CD4-positive, alpha-beta T cell treated with Interleukin-1 beta for 1 hour (primary cell): ENCODE measurements around the gene ARMC10.
"Not testable (repeated sequence)": the region's sequence is repeated elsewhere in the genome, so short reads cannot be mapped to it uniquely, and the experiment has no call there.

Experiments used
- DNase-seq, 2 donors: peaks; one replicate each; pipeline ENCODE4 v3.0.0-alpha.2; 2020 to 2022

ARMC10 gene

GRCh38 chr7:103079836-103080235, 4.9 kb downstream of the ARMC10 start:
- no peak for DNase-seq

GRCh38 chr7:103080923-103081322, 6.0 kb downstream of the ARMC10 start:
- no peak for DNase-seq

- no peak for DNase-seq
Observed at GRCh38 chr7:103082497-103082896, 7.6 kb downstream of the ARMC10 start.

- DNase-seq: no peak
Observed at GRCh38 chr7:103083210-103083609, 8.3 kb downstream of the ARMC10 start.

- DNase-seq: not testable (repeated sequence)
Observed at GRCh38 chr7:103092321-103092720, 17.4 kb downstream of the ARMC10 start.

- no peak for DNase-seq
Observed at GRCh38 chr7:103093429-103093828, 18.5 kb downstream of the ARMC10 start.

- no peak for DNase-seq
Observed at GRCh38 chr7:103094102-103094501, 19.2 kb downstream of the ARMC10 start.

GRCh38 chr7:103095558-103095957, 20.6 kb downstream of the ARMC10 start:
- not testable (repeated sequence) for DNase-seq

GRCh38 chr7:103097041-103097440, 22.1 kb downstream of the ARMC10 start:
- DNase-seq: no peak

GRCh38 chr7:103100348-103100747, 25.4 kb downstream of the ARMC10 start:
- no peak for DNase-seq

GRCh38 chr7:103101543-103101942, 26.6 kb downstream of the ARMC10 start:
- no peak for DNase-seq

- no peak for DNase-seq
Observed at GRCh38 chr7:103106005-103106702, 31.2 kb downstream of the ARMC10 start.

GRCh38 chr7:103106703-103107070, 31.7 kb downstream of the ARMC10 start:
- DNase-seq: not testable (repeated sequence)

GRCh38 chr7:103113164-103113563, 38.2 kb downstream of the ARMC10 start:
- DNase-seq: no peak

GRCh38 chr7:103114576-103115008, 39.7 kb downstream of the ARMC10 start:
- no peak for DNase-seq

- DNase-seq: no peak
Observed at GRCh38 chr7:103115771-103116170, 40.8 kb downstream of the ARMC10 start.

GRCh38 chr7:103116511-103116910, 41.6 kb downstream of the ARMC10 start:
- no peak for DNase-seq

GRCh38 chr7:103116991-103117390, 42.1 kb downstream of the ARMC10 start:
- DNase-seq: no peak

- DNase-seq: no peak
Observed at GRCh38 chr7:103117465-103117864, 42.5 kb downstream of the ARMC10 start.

- DNase-seq: no peak
Observed at GRCh38 chr7:103119791-103120291, 44.9 kb downstream of the ARMC10 start.

GRCh38 chr7:103120362-103120761, 45.4 kb downstream of the ARMC10 start:
- DNase-seq: no peak

- DNase-seq: no peak
Observed at GRCh38 chr7:103121641-103122040, 46.7 kb downstream of the ARMC10 start.

GRCh38 chr7:103123529-103123928, 48.6 kb downstream of the ARMC10 start:
- DNase-seq: no peak

- no peak for DNase-seq
Observed at GRCh38 chr7:103124429-103124979, 49.6 kb downstream of the ARMC10 start.

- DNase-seq: no peak
Observed at GRCh38 chr7:103127006-103127405, 52.1 kb downstream of the ARMC10 start.
